ENCODE results near the gene CCL1. TPM values are rescaled to one million over a fixed set of nuclear protein-coding genes. Genes with fewer than 3 reads are reported as not detected.
A peak's percentile ranks its signal among the peaks of the same experiment; 100 is the strongest.

Gene CCL1
- total RNA-seq, 1 experiment from 2014 or later = not detected

DNA sequence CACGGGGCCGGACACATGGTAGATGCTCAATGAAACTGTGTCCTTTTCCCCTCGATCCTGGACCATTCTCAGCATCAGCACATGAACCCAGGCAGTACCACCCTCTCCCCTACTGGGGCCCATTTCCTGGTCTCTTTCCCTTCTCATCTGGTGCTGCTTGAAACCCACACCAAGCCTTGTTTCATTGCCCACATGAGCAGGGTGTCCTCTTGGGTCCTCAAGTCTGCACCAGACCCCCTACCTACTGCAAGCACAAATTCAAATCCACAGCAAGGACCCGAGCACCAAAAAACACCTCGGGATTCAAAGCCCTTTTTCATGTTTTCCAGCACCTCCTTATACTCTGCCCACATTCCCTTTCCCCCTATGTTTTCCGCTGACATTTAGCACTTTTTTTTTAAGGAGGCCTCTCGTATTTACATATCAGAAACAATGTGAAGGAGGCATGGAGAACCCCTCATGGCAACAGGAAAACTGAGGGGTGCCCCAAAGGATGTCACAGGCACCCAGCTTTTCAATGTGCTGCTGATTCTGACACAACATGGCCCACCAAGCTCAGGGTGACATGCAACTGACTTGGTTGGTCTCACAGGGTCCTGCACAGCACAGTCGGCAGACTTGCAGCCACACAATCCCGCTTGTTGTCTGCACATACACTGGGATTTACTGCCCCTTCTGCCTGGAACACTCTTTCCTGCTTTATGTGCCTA, 4.6 kb upstream of the CCL1 start:
- H3K27ac ChIP-seq (ENCODE audit: insufficient read length, low read depth, low read length) = no peak overlapping the region
- no peak overlapping the region for H3T11ph ChIP-seq (ENCODE audit: low read length)
- H2BK15ac ChIP-seq (ENCODE audit: low read depth, low read length) = no peak overlapping the region
- H3K4ac ChIP-seq (ENCODE audit: low read depth, low read length) = no peak overlapping the region
- H4K8ac ChIP-seq (replicated peaks; ENCODE audit: insufficient read length, low read depth, low read length) = no peak overlapping the region
- H3K14ac ChIP-seq (ENCODE audit: insufficient read depth, low read length) = no peak overlapping the region; the same call in 1 of the 2 replicates
- no peak overlapping the region for H3K23ac ChIP-seq (ENCODE audit: insufficient read length, low read depth, low read length)
- no peaks in the 10 kb centered on the region for H3K36me3 Mint-ChIP-seq (ENCODE audit: insufficient read depth in 1 of 3, low read depth in 3 of 3)
- H3K27ac Mint-ChIP-seq = no peak overlapping the region
- H2AFZ ChIP-seq (ENCODE audit: low read length) = no peak overlapping the region
- no peak overlapping the region for H2BK120ac ChIP-seq (ENCODE audit: low read depth, low read length, poor library complexity, severe bottlenecking)
- no peak overlapping the region for H3K4me3 Mint-ChIP-seq
- WGBS (ENCODE audit: extremely low coverage, insufficient read length, low lambda C conversion rate) = no CpG with 5 or more reads among the region's 9 CpGs
- H4K20me1 ChIP-seq (ENCODE audit: control insufficient read depth, insufficient read depth, insufficient read length) = no peaks in the 10 kb centered on the region
- H3K56ac ChIP-seq (ENCODE audit: insufficient read length, low read depth, low read length) = no peak overlapping the region
- H3K27me3 ChIP-seq (ENCODE audit: insufficient read depth, low read length) = no peaks in the 10 kb centered on the region
- no peaks in the 10 kb centered on the region for H3K9me3 Mint-ChIP-seq
- H2AK5ac ChIP-seq (ENCODE audit: insufficient read length, low read length) = no peak overlapping the region
- H2BK5ac ChIP-seq (ENCODE audit: insufficient read length, low read length) = no peak overlapping the region
- peaks cover 16% of the 10 kb centered on the region for H3K27me3 Mint-ChIP-seq (ENCODE audit: low read depth)
- no peaks in the 10 kb centered on the region for H3K79me2 ChIP-seq (ENCODE audit: insufficient read depth, low read length)
- H3K9me3 ChIP-seq (ENCODE audit: control insufficient read depth, low read depth, low read length) = no peaks in the 10 kb centered on the region
- no peak for TF ChIP-seq CTCF (conservative IDR thresholded peaks at IDR 0.05)
- peak; percentile 17 for DNase-seq
- no peaks in the 10 kb centered on the region for H3K4me1 ChIP-seq (ENCODE audit: insufficient read depth, low read length)
- H2BK20ac ChIP-seq (ENCODE audit: low read depth, low read length, poor library complexity, severe bottlenecking) = no peak overlapping the region
- H4K91ac ChIP-seq (ENCODE audit: insufficient read length, low read depth, low read length) = no peak overlapping the region
- H3K23me2 ChIP-seq (ENCODE audit: insufficient read length, low read depth, low read length, poor library complexity, severe bottlenecking) = no peaks in the 10 kb centered on the region
- no peak overlapping the region for H3K18ac ChIP-seq (ENCODE audit: insufficient read length, low read depth, low read length)
- H3K79me1 ChIP-seq (ENCODE audit: insufficient read depth, low read depth, low read length, poor library complexity, severe bottlenecking) = no peaks in the 10 kb centered on the region
- H3K4me1 Mint-ChIP-seq = peaks cover 8 to 18% of the 10 kb centered on the region in 2 experiments; a peak in 3 of 4 replicates
- H3K4me2 ChIP-seq (ENCODE audit: insufficient read depth, insufficient read length, low read length) = no peak overlapping the region
- no peak overlapping the region for H2BK12ac ChIP-seq (ENCODE audit: insufficient read length, low read depth, low read length)
- no peak overlapping the region for H4K5ac ChIP-seq (ENCODE audit: insufficient read length, low read depth, low read length)
- no peak overlapping the region for H3K9ac ChIP-seq (ENCODE audit: extremely low read depth, insufficient read length, low read length)

Measured in H9 (cell line).